Heart right ventricle (tissue), 16 donors: ENCODE measurements around the gene MCM7. TPM values are rescaled to one million over a fixed set of nuclear protein-coding genes. Genes with fewer than 3 reads are reported as not detected.
A peak's percentile ranks its signal among the peaks of the same experiment; 100 is the strongest.

Source experiments
- ATAC-seq, 8 donors: fragments of 200-7000 bp; cut with Tn5 transposase; one replicate each; pipeline ENCODE4 v1.9.1; 2020; ENCODE audit warnings: mild to moderate bottlenecking in 8 of 8, moderate library complexity in 8 of 8, moderate number of reproducible peaks in 1 of 8
- DNase-seq, 2 donors: peaks; one replicate each; pipeline ENCODE4 v3.0.0-alpha.2; 2020
- H3K27ac ChIP-seq, 10 donors: fragments of 200-600 bp; sonication (generic) in 2 of 10; one replicate each; pipeline versions ENCODE4 v1.5.0 to v1.8.0; 2020 to 2022; ENCODE audit warnings: mild to moderate bottlenecking in 3 of 10
- H3K27me3 ChIP-seq, 7 donors: fragments of 200-600 bp; one replicate each; pipeline ENCODE4 v1.8.0; 2021 to 2022; ENCODE audit warnings: mild to moderate bottlenecking in 2 of 7
- H3K36me3 ChIP-seq, 9 donors: fragments of 200-600 bp; sonication (generic) in 1 of 9; one replicate each; pipeline versions ENCODE4 v1.5.0 to v1.8.0; 2020 to 2022; ENCODE audit warnings: mild to moderate bottlenecking in 2 of 9
- H3K4me1 ChIP-seq, 9 donors: fragments of 200-600 bp; sonication (generic) in 1 of 9; one replicate each; pipeline versions ENCODE4 v1.5.0 to v1.8.0; 2020 to 2022; ENCODE audit warnings: mild to moderate bottlenecking in 4 of 9
- H3K4me3 ChIP-seq, 10 donors: fragments of 200-600 bp; sonication (generic) in 2 of 10; one replicate each; pipeline versions ENCODE4 v1.5.0 to v1.8.0; 2020 to 2022; ENCODE audit warnings: mild to moderate bottlenecking in 7 of 10, moderate library complexity in 2 of 10
- H3K9me3 ChIP-seq, 11 donors: fragments of 200-600 bp in 10 of 11; sonication (generic) in 2 of 11; one replicate each; pipeline versions ENCODE4 v1.5.0 to v1.8.0; 2013 to 2022; ENCODE audit warnings: mild to moderate bottlenecking in 2 of 11, control low read depth in 1 of 11, moderate library complexity in 1 of 11
- WGBS, 2 donors: extraction: QIAGEN DNeasy Blood & Tissue Kit; methylation state at CpG; one replicate each; pipeline ENCODE4 v1.1.7; 2013; ENCODE audit warnings: inconsistent platforms in 1 of 2; 5-methylcytosine and 5-hydroxymethylcytosine counted together
- intact Hi-C, 10 donors: fragments of 100-400 bp; cut with DNase I; formaldehyde crosslinking; loops; one replicate each; pipeline versions ENCODE4 v1.11.1 to v1.14.2; 2022
- polyA plus RNA-seq, 2 donors: library from polyadenylated mRNA; stranded (reverse); fragments of 200-250 nt; gene quantifications; one replicate each; pipeline ENCODE4 v1.2.3, GENCODE V29; 2013
- total RNA-seq, 10 donors: library from RNA; stranded (reverse); fragmentation: NEBNext Ultra II Directional in 3 of 10; extraction: Animal tissue kit (Norgen Biotek cat#: 25700) in 3 of 10; gene quantifications; one replicate each; pipeline versions ENCODE4 v1.2.1 to v1.2.4, GENCODE V29; 2021 to 2023
- TF ChIP-seq, protein P1 (sequence below), 9 donors: fragments of 200-600 bp; sonication (generic) in 2 of 9; IDR thresholded peaks; one replicate each; pipeline versions ENCODE4 v1.5.0 to v1.8.0; 2021 to 2022; ENCODE audit warnings: antibody characterized with exemption in 9 of 9, mild to moderate bottlenecking in 5 of 9, moderate library complexity in 1 of 9
- donor health status: Arrhythmogenic right ventricular cardiomyopathy.
- donor health status: ischemic (EF 13 %, LVEDD 7.1; RV severe dilation, severe dysfunction).
- donor health status: healthy with polysubstance abuse.
- donor health status: DM: no; HTN: yes; CAD: no.
- donor health status: DM: no; HTN: no; CAD: no.
- donor health status: ischemic (EF 25% LVEDD 6.9; RV normal size, moderate dysfunction).
- donor health status: ischemic (EF 25% LVEDD 5.7; RV mildly dilated, moderate dysfunction).
- donor health status: healthy.
- donor health status: DM: yes; HTN: yes; CAD: no.
- donor health status: Ischemic cardiomyopathy.
- donor health status: ischemic (EF 35%, LVEDD 5.7; RV mildly dilated, moderate dysfunction).
- donor health status: nonischemic (EF 11% LVEDD 7.7; RV severe dilation, severe dysfunction).
- donor health status: DM: yes; HTN: yes; CAD: no.
- donor health status: PGD.
- donor health status: ischemic (EF 29% LVEDD 5.4; RV normal size, mild dysfunction).
- donor health status: nonischemic (EF 23%, LVEDD 6.1; RV moderate dilation, normal function).

Gene MCM7
- total and polyA plus RNA-seq, 12 donors = 11.6 to 30.4 (median 16.5) TPM

DNA sequence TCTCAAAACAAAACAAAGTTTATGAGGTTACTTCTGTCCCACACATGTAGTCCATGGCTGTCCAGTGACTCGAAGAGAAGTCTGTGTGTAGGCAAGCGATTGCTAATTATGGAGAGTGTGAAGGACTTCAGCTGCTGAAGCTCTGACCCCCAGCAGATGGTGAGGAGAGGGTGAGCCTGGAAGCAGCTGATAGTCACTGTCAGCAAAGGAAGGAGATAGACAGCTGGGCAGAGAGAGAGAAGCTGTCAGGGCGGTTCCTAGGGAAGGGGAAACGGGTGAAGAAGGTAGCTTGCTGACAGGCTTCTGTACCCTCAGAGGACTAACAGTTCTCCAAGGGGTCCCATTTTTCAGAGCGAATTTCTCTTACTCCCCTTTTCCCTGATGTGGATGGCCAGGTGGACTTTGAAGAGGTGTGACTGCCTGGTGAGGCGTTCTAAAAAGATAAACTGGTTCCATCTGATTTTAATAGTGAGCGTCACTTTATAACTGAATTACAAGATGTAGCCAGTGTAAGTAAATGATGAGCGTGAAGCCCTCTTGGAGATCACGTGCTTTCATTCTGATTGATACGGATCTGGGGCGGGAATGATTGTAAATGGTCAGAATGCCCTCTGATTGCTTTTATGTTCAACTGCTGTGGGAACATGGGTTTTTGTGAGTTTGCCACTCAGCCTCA is 39.5 kb downstream of the MCM7 start:
- intact Hi-C loops = no loop called here
- TF ChIP-seq, protein P1, sequence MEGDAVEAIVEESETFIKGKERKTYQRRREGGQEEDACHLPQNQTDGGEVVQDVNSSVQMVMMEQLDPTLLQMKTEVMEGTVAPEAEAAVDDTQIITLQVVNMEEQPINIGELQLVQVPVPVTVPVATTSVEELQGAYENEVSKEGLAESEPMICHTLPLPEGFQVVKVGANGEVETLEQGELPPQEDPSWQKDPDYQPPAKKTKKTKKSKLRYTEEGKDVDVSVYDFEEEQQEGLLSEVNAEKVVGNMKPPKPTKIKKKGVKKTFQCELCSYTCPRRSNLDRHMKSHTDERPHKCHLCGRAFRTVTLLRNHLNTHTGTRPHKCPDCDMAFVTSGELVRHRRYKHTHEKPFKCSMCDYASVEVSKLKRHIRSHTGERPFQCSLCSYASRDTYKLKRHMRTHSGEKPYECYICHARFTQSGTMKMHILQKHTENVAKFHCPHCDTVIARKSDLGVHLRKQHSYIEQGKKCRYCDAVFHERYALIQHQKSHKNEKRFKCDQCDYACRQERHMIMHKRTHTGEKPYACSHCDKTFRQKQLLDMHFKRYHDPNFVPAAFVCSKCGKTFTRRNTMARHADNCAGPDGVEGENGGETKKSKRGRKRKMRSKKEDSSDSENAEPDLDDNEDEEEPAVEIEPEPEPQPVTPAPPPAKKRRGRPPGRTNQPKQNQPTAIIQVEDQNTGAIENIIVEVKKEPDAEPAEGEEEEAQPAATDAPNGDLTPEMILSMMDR (IDR thresholded peaks at IDR 0.05) = no peak
- peaks cover 0 to 15% (median 12%) of the 10 kb centered on the region in 9 donors for H3K4me1 ChIP-seq

DNA sequence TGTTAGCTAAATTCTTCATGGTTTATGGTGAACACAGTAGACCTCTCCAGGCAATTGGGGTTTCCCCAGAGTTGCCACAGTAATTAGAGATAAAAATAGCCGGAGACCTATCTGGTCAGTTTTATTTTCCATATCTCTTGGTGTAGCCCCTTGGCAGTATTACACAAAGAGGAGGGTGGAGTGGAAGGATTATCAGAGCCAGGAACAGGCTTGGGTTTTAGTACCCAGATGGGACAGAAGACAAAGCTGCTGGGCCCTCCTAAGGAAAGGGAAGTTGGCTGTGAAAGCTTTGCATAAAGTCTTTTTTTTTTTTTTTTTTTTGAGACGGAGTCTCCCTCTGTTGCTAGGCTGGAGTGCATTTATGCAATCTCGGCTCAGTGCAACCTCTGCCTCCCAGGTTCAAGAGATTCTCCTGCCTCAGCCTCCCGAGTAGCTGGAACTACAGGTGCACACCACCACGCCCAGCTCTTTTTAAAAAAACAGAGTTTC is 41.9 kb downstream of the MCM7 start:
- intact Hi-C loops = loop anchor here in 7 of 10 donors (2.0 to 10.0 kb wide), 5 partner anchors 46 to 147 kb away; partner anchors contain the start of genes TRIM4 (in 2 of the 7) and GJC3 (in 1 of the 7)
- Histone ChIP-seq H3K9me3 (no peaks in the 10 kb centered on the region), H3K4me3 (no peak overlapping the region), H3K4me1 (no peaks in the 10 kb centered on the region), H3K27me3 (no peaks in the 10 kb centered on the region), H3K36me3 (peaks cover 0 to 84% (median 38%) of the 10 kb centered on the region in 9 donors), H3K27ac (no peak overlapping the region)
- 82 to 88% methylated on average over 4 to 5 of the region's 5 CpGs for WGBS, 2 donors
- TF ChIP-seq, protein P1 (IDR thresholded peaks at IDR 0.05) = no peak
- DNase-seq (no peak), ATAC-seq (no peak)

More for the DNA sequence above, 39.5 kb downstream of the MCM7 start:
- no peak overlapping the region for H3K27ac ChIP-seq
- H3K4me3 ChIP-seq = no peak overlapping the region
- H3K9me3 ChIP-seq = no peaks in the 10 kb centered on the region
- H3K36me3 ChIP-seq = peaks cover 0 to 90% (median 39%) of the 10 kb centered on the region in 9 donors
- no peak for ATAC-seq
- no peaks in the 10 kb centered on the region for H3K27me3 ChIP-seq
- 90 to 93% methylated on average over 11 of the region's 11 CpGs for WGBS, 2 donors
- DNase-seq = no peak

DNA sequence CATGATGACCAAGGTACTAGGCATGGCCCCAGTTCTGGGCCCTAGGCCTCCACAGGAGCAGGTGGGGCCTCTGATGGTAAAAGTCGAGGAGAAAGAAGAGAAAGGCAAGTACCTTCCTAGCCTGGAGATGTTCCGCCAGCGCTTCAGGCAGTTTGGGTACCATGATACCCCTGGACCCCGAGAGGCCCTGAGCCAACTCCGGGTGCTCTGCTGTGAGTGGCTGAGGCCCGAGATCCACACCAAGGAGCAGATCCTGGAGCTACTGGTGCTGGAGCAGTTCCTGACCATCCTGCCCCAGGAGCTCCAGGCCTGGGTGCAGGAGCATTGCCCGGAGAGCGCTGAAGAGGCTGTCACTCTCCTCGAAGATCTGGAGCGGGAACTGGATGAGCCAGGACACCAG is 44.2 kb downstream of the MCM7 start:
- DNase-seq (no peak), ATAC-seq (no peak)
- H3K4me1 ChIP-seq = peaks cover 0 to 8% (median 0%) of the 10 kb centered on the region in 9 donors
- no peaks in the 10 kb centered on the region for H3K9me3 ChIP-seq
- intact Hi-C loops = loop anchor here in 6 of 10 donors (5.0 to 10.0 kb wide), 4 partner anchors 62 to 145 kb away; partner anchors contain the start of genes TRIM4 (in 2 of the 6) and GJC3 (in 1 of the 6)
- TF ChIP-seq, protein P1 (IDR thresholded peaks at IDR 0.05) = no peak
- peaks cover 0 to 69% (median 22%) of the 10 kb centered on the region in 9 donors for H3K36me3 ChIP-seq
- no peak overlapping the region for H3K27ac ChIP-seq
- WGBS, 2 donors = 96 to 97% methylated on average over 10 of the region's 10 CpGs
- no peak overlapping the region for H3K4me3 ChIP-seq
- H3K27me3 ChIP-seq = no peaks in the 10 kb centered on the region

DNA sequence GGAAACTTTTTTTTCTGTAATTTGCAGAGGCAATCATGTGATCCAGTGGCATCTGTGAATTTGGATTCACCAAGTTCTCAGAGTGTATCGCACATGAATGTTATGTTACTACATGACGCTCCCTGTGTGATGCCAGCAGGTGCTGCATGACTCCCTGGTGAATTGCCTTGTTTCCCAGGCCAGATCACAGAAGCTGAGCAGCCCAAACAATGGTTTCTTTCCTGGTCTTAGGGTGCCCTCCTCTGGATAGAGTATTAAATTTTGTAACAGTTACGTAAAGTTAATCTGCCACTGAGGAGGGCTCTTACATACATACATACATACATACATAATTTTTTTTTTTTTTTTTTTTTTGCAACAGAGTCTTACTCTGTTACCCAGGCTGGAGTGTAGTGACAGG is 48.0 kb downstream of the MCM7 start:
- ATAC-seq (peak in 3 of 8 donors; percentile 14 to 45 (median 29)), DNase-seq (peak in 1 of 2 donors; percentile 13)
- Histone ChIP-seq H3K4me3 (no peak overlapping the region), H3K27me3 (no peaks in the 10 kb centered on the region), H3K4me1 (peaks cover 4 to 24% (median 12%) of the 10 kb centered on the region in 9 donors), H3K9me3 (no peaks in the 10 kb centered on the region), H3K27ac (no peak overlapping the region), H3K36me3 (peaks cover 0 to 34% (median 16%) of the 10 kb centered on the region in 9 donors)
- intact Hi-C loops = loop anchor here in 8 of 10 donors (5.0 to 10.0 kb wide), 6 partner anchors 36 to 138 kb away; partner anchors contain the start of genes TRIM4 (in 2 of the 8), GJC3 (in 1 of the 8) and ZKSCAN1 (in 1 of the 8)
- 55 to 70% methylated on average over 3 of the region's 3 CpGs for WGBS, 2 donors
- TF ChIP-seq, protein P1 (IDR thresholded peaks at IDR 0.05) = peak in 6 of 9 donors; percentile 11 to 43 (median 36)
